HUES64 (cell line): ENCODE results near the gene FIS1.
"Not testable (repeated sequence)": the region's sequence is repeated elsewhere in the genome, so short reads cannot be mapped to it uniquely, and the experiment has no call there.

ENCODE experiments used
- H3K27ac ChIP-seq: 2 replicates; pipeline ENCODE4 v1.7.0; 2013; ENCODE audit warnings: low read depth, low read length, inconsistent platforms
- H3K27me3 ChIP-seq: 2 replicates; pipeline ENCODE4 v1.6.1; 2013; ENCODE audit warnings: mild to moderate bottlenecking, low read length; ENCODE audit not compliant: insufficient read depth
- H3K36me3 ChIP-seq: 2 replicates; pipeline ENCODE4 v1.6.1; 2013; ENCODE audit warnings: mild to moderate bottlenecking, low read length; ENCODE audit not compliant: insufficient read depth
- H3K4me1 ChIP-seq: 2 replicates; pipeline ENCODE4 v1.6.1; 2013; ENCODE audit warnings: mild to moderate bottlenecking, low read length, moderate library complexity; ENCODE audit not compliant: insufficient read depth
- H3K4me3 ChIP-seq: 2 replicates; pipeline ENCODE4 v1.5.1; 2013; ENCODE audit warnings: mild to moderate bottlenecking, low read length, moderate library complexity
- H3K9ac ChIP-seq: 2 replicates; pipeline ENCODE4 v1.6.1; 2013; ENCODE audit warnings: mild to moderate bottlenecking, low read depth, low read length
- H3K9me3 ChIP-seq: 2 replicates; pipeline ENCODE4 v1.6.1; 2013; ENCODE audit warnings: low read depth, low read length; ENCODE audit not compliant: insufficient read depth
- WGBS: fragments of 150-250, 120-280 bp; methylation state at CpG from one replicate; pipeline ENCODE4 v1.1.7; 2013; ENCODE audit warnings: missing lambda C conversion rate; 5-methylcytosine and 5-hydroxymethylcytosine counted together

Gene FIS1

GRCh38 chr7:101200862-101201599 lies 43.9 kb downstream of the FIS1 start, which contains the start of gene MOGAT3:
MOGAT3 (minus strand) TSS chr7:101201036; CDS start chr7:101200854, 182 bp downstream.
- H3K9me3 ChIP-seq, result no peaks in the 10 kb centered on the region
- peak within 1 kb of the TSS; percentile 57; the same call in 1 of the 2 replicates for H3K27ac ChIP-seq
- H3K27me3 ChIP-seq, result peaks cover 16% of the 10 kb centered on the region
- 58% methylated on average over 21 of the region's 21 CpGs for WGBS
- peaks cover 10% of the 10 kb centered on the region for H3K4me1 ChIP-seq
- peaks cover under 1% of the 10 kb centered on the region; the same call in 1 of the 2 replicates for H3K36me3 ChIP-seq
- H3K4me3 ChIP-seq, result peak within 1 kb of the TSS; percentile 54
- H3K9ac ChIP-seq, result peak within 1 kb of the TSS; percentile 54

- H3K9ac ChIP-seq, result no peak overlapping the region
- peaks cover 10% of the 10 kb centered on the region for H3K4me1 ChIP-seq
- no peaks in the 10 kb centered on the region for H3K36me3 ChIP-seq
- H3K27me3 ChIP-seq, result peaks cover 16% of the 10 kb centered on the region
- H3K27ac ChIP-seq, result peak overlapping the region; percentile 57; the same call in 1 of the 2 replicates
- whole genome bisulfite sequencing, result 86% methylated on average over 2 of the region's 2 CpGs
- no peaks in the 10 kb centered on the region for H3K9me3 ChIP-seq
- no peak overlapping the region for H3K4me3 ChIP-seq
Measured at GRCh38 chr7:101200504-101200861, 44.4 kb downstream of the FIS1 start.

- WGBS, result 95% methylated on average over 10 of the region's 10 CpGs
- not testable (repeated sequence) for H3K4me3 ChIP-seq, H3K9me3 ChIP-seq, H3K9ac ChIP-seq, H3K27ac ChIP-seq, H3K36me3 ChIP-seq
- H3K4me1 ChIP-seq, result peaks cover 10% of the 10 kb centered on the region
- peaks cover 16% of the 10 kb centered on the region for H3K27me3 ChIP-seq
Measured at GRCh38 chr7:101199522-101199921, 45.4 kb downstream of the FIS1 start.

- H3K27ac ChIP-seq, result no peak overlapping the region
- WGBS, result 90% methylated on average over 14 of the region's 14 CpGs
- peaks cover 10% of the 10 kb centered on the region for H3K4me1 ChIP-seq
- H3K9ac ChIP-seq, result no peak overlapping the region
- H3K9me3 ChIP-seq, result no peaks in the 10 kb centered on the region
- H3K4me3 ChIP-seq, result no peak overlapping the region
- no peaks in the 10 kb centered on the region for H3K36me3 ChIP-seq
- peaks cover 16% of the 10 kb centered on the region for H3K27me3 ChIP-seq
Measured at GRCh38 chr7:101198476-101198875, 46.4 kb downstream of the FIS1 start.

- 94% methylated on average over 21 of the region's 21 CpGs for WGBS
- H3K9ac ChIP-seq, result no peak overlapping the region
- H3K4me1 ChIP-seq, result peaks cover 10% of the 10 kb centered on the region
- peaks cover 16% of the 10 kb centered on the region for H3K27me3 ChIP-seq
- no peak overlapping the region for H3K27ac ChIP-seq
- no peaks in the 10 kb centered on the region for H3K36me3 ChIP-seq
- no peaks in the 10 kb centered on the region for H3K9me3 ChIP-seq
- no peak overlapping the region for H3K4me3 ChIP-seq
Measured at GRCh38 chr7:101197991-101198390, 46.9 kb downstream of the FIS1 start.

GRCh38 chr7:101195884-101196283 lies 49.0 kb downstream of the FIS1 start:
- H3K9ac ChIP-seq, result no peak overlapping the region
- 93% methylated on average over 17 of the region's 17 CpGs for WGBS
- H3K4me1 ChIP-seq, result peaks cover 6% of the 10 kb centered on the region
- no peaks in the 10 kb centered on the region; the same call in 1 of the 2 replicates for H3K27me3 ChIP-seq
- H3K9me3 ChIP-seq, result no peaks in the 10 kb centered on the region
- no peaks in the 10 kb centered on the region for H3K36me3 ChIP-seq
- H3K4me3 ChIP-seq, result no peak overlapping the region
- H3K27ac ChIP-seq, result no peak overlapping the region
